Mucosa of stomach (tissue), 1 donor: ENCODE data around the gene BMP6.

Experiments used
- H3K27me3 ChIP-seq: one replicate; pipeline ENCODE4 v1.7.0; 2013; ENCODE audit warnings: mild to moderate bottlenecking, low read length; ENCODE audit not compliant: control insufficient read depth, insufficient read depth
- H3K36me3 ChIP-seq: one replicate; pipeline ENCODE4 v1.7.0; 2013; ENCODE audit warnings: low read length; ENCODE audit not compliant: control insufficient read depth, insufficient read depth
- H3K4me1 ChIP-seq: one replicate; pipeline ENCODE4 v1.7.0; 2013; ENCODE audit warnings: mild to moderate bottlenecking, low read length; ENCODE audit not compliant: control insufficient read depth, insufficient read depth
- H3K4me3 ChIP-seq: one replicate; pipeline ENCODE4 v1.7.0; 2013; ENCODE audit warnings: low read length
- H3K9ac ChIP-seq: one replicate; pipeline ENCODE4 v1.7.0; 2013; ENCODE audit warnings: mild to moderate bottlenecking, low read length, moderate library complexity
- H3K9me3 ChIP-seq: one replicate; pipeline ENCODE4 v1.7.0; 2013; ENCODE audit warnings: mild to moderate bottlenecking, low read length, moderate library complexity; ENCODE audit not compliant: control insufficient read depth
- donor health status: Pancreatic carcinoma.

The BMP6 gene

GRCh38 chr6:7919871-7920270, 194.0 kb downstream of the BMP6 start:
- no peaks in the 10 kb centered on the region for H3K27me3 ChIP-seq
- no peak overlapping the region for H3K4me3 ChIP-seq
- peaks cover 8% of the 10 kb centered on the region for H3K4me1 ChIP-seq
- H3K36me3 ChIP-seq, result no peaks in the 10 kb centered on the region
- no peak overlapping the region for H3K9ac ChIP-seq
- H3K9me3 ChIP-seq, result no peaks in the 10 kb centered on the region

GRCh38 chr6:7920425-7920824, 194.5 kb downstream of the BMP6 start:
- H3K9me3 ChIP-seq, result no peaks in the 10 kb centered on the region
- peaks cover 8% of the 10 kb centered on the region for H3K4me1 ChIP-seq
- no peak overlapping the region for H3K9ac ChIP-seq

GRCh38 chr6:7921046-7921445, 195.1 kb downstream of the BMP6 start:
- Histone ChIP-seq H3K9me3 (no peaks in the 10 kb centered on the region), H3K4me1 (peaks cover 8% of the 10 kb centered on the region)

More at GRCh38 chr6:7920425-7920824, 194.5 kb downstream of the BMP6 start:
- H3K27me3 ChIP-seq, result no peaks in the 10 kb centered on the region
- H3K4me3 ChIP-seq, result no peak overlapping the region
- H3K36me3 ChIP-seq, result no peaks in the 10 kb centered on the region

GRCh38 chr6:7921632-7922092, 195.8 kb downstream of the BMP6 start:
- Histone ChIP-seq H3K27me3 (no peaks in the 10 kb centered on the region), H3K4me3 (no peak overlapping the region), H3K4me1 (peaks cover 8% of the 10 kb centered on the region), H3K9ac (no peak overlapping the region), H3K36me3 (no peaks in the 10 kb centered on the region), H3K9me3 (no peaks in the 10 kb centered on the region)

More at GRCh38 chr6:7921046-7921445, 195.1 kb downstream of the BMP6 start:
- H3K9ac ChIP-seq, result no peak overlapping the region
- H3K27me3 ChIP-seq, result no peaks in the 10 kb centered on the region
- H3K36me3 ChIP-seq, result no peaks in the 10 kb centered on the region
- H3K4me3 ChIP-seq, result no peak overlapping the region

- Histone ChIP-seq H3K9ac (no peak overlapping the region), H3K4me3 (no peak overlapping the region), H3K36me3 (no peaks in the 10 kb centered on the region), H3K27me3 (no peaks in the 10 kb centered on the region), H3K9me3 (no peaks in the 10 kb centered on the region), H3K4me1 (peaks cover 8% of the 10 kb centered on the region)
Observed at GRCh38 chr6:7922596-7922995, 196.7 kb downstream of the BMP6 start.

- H3K4me1 ChIP-seq, result peaks cover 8% of the 10 kb centered on the region
- no peak overlapping the region for H3K9ac ChIP-seq
- no peak overlapping the region for H3K4me3 ChIP-seq
- no peaks in the 10 kb centered on the region for H3K9me3 ChIP-seq
- H3K27me3 ChIP-seq, result no peaks in the 10 kb centered on the region
- no peaks in the 10 kb centered on the region for H3K36me3 ChIP-seq
Observed at GRCh38 chr6:7924867-7925266, 199.0 kb downstream of the BMP6 start.
